Astrocyte of the hippocampus (primary cell): ENCODE data around the gene ISLR.

Source experiments
- DNase-seq: peaks from one replicate; pipeline ENCODE4 v3.0.0; 2011; ENCODE audit warnings: low read depth, low spot score

Gene ISLR

DNA sequence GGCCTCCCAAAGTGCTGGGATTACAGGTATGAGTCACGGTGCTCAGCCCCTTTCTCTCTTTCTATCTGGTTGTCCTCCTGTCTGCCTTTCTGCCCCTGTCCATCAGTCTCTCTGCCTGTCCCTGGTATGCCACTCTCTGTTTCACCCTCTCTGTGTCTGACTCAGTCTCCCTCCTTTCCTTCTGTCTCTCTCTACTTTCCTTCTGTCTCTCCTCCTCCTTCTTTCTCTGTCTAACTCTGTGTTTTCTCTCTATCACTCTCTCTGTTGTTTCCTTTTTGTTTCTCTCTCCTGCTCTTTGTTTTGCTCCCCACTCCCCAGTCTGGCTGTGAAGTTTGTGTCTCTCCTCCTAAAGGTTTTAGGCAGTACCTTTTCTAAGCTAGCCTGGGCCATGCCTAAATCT is 38.1 kb downstream of the ISLR start:
- no peak for DNase-seq

DNA sequence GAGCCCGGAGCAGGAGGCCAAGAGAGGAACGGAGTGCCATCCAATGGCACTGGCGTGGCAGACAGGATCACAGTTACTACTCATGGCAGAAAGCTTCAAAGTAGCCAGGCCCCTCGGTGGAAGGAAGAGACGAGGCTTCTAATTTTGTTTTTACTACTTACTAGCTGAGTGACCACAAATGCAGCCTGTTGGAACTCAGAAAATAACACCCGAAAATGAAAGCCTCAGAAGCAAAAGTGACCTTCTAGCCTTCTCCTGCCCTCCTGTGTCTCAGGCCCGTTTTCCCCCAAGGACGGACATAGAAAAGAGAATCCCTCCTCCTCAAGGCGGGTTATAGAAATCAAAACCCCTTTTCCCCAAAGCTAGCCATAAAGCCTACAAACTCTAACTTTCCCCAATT is 39.0 kb downstream of the ISLR start:
- no peak for DNase-seq

DNA sequence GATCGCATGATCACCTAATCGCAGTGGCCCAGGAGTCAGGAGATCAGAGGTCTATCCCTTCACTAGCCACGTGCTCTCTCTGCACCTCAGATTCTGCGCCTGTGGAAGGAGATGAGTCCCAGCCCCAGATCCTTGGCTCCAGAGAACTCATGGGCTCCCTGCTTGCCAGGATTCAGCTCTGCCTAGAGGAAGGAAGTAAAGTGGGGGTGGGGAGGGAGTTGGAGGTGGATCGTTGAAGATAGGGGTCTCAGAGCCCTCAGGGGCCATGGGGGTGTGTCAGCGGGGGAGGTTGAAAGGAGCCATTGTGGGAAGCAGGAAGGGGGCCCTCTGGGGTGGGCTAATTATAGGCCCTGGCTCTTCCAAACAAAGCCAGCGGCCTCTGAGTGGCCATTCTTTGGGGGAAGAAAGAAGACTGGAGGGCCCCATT is 40.4 kb downstream of the ISLR start:
- DNase-seq, result no peak

DNA sequence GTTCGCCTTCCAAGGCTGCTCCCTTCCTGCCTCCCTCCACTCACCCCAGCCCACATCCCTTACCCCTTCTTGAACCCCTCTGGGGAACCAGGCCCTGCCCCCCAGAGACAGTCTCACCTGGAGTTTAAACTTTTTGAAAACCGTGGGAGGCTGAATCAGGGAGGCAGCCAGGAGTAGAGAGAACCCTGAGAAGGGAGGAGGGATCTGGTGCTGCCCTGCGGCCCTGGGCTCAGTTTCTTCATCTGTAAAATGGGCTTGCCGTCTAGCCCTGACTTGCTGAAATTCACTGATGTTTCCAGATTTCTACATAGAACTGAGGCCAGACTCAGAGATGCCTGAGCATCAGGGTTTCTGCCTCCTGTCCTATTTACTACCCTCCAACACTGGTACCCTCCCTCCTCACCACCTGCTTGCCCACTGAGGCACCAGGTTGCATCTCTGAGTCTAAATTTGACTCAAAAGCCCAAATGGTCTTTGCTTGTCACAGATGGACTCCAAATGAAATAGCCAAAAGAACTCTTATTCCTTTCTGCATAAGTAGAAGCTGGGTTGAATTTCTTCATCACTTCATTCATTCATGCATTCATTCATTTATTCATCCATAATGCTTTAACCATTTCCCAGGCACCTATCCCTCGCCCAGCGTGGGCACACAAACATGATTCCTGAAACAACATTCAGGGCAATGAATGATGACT is 41.0 kb downstream of the ISLR start:
- DNase-seq, result no peak

GRCh38 chr15:74215958-74216357 is 42.4 kb downstream of the ISLR start:
- DNase-seq, result peak; percentile 64

GRCh38 chr15:74216949-74217348 is 43.4 kb downstream of the ISLR start:
- no peak for DNase-seq

DNA sequence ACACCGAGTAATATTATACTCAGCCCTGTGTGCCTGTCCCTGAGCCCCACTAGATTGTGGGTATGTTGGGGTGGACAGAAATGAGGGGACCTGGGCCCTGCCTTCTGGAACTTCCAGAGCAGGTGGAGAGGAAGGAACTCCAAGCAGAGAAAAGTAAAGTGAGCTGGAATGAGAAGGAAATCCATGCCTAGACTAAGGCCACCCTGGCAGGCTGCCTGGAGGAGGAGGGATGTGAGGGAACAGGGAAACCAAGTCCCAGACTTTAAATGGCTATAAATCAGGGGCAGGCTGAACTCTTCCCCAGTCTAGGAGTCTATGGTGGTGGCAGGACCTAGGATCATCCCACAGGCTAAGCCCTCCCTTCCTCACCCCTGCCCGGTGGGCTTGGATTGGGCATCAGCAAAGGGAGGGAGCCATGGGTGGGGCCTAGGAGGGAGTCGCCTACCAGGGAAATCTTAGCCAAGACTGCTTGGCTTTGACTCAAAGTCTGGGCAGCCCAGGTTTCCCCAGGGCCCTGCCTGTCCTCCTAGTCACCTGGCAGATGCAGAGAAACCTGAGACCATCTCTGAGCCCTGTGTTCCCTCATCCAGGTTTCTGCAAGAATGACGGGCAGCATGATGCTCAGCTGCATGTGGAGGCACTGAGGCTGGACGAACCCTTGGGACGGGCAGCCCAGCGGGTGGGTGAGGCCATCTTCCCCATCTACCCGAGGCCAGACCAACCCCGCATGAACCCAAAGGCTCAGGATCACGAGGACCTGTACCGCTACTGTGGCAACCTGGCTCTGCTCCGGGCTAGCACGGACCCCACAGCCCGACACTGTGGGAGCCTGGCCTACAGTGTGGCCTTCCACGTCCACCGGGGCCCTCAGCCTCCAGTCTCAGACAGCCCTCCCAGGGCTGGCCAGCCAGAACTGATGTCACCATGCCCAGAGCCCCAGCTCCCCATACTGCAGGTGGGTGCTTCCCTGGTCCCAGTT is 44.7 kb downstream of the ISLR start:
- DNase-seq, result no peak

DNA sequence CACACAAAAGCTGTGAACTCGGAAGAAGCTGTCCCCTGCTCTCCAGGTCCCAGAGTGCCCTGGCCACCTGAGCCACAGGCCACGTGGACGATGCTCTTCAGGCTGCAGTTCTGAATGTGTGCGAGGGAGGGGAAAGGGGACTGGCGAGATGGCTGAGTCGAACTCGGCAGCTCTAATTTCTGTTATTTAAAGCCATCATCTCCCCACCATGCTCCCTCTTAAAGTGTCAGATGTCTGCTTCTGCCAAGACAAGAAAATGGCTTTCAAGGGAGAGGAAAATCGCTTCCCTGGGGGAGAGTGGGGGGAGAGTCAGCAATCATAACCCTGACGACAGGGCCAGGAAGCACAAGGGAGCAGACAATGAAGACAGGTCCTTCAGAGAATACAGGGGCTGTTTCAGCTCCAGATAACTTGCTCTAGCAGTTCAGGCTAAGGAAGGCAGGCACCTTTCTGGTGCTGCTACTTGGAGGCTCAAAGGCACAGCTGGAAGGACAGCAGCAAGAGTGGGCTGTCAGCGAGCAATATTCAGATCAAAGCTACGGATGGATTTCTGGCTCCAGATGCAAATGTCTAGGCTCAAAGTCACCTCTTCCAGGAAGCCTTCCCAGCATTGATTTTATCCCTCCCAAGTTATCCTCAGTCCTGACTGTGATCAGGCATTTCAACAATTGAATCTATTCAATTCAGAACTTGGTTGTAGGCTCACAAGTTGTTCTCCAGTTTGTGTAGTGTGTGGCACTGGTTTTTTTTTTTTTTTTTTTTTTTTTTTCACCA is 47.2 kb downstream of the ISLR start:
- DNase-seq, result no peak

- DNase-seq, result no peak
These were observed 48.1 kb downstream of the ISLR start for GRCh38 chr15:74221399-74222239.

DNA sequence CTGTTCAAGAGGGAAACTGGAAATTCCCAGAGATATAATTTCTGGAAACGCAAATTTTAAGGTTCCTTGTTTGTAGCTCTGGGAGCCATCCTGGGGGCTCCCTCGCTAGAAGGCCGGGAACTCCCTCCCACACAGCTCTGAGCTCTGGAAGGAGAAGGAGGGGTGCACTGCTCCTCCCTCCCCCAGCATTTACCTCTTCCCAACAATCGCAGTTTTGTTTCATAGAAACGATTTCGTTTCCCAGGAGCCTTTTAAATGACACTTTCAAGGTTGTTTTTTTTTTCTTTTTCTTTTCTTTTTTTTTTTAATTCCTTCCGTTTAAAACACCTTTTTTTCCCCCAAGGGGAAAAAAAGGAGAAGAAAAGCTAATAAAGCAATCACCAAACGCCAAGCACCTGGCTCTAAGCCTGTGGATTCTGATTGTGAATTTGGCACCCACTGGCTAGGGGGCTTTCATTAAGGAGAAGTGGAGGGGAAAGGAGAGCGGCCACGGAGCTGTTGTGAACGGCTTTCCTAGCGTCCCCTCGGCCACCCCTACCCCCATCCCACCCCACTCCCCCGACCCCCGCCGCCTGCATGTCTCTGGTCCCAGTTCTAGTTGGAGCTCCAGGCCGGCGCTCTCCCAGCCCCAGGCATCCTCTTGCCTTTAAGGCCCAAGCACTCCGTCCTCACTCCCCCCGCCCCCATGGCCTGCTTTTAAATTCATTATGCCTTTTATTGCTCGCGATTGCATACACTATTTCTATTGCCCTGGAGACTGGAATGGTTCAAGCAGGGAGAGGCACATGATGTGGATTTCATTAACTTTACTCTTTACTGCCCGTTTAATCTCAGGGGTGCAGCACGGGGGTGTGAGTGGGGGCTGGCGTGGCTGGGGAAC is 49.0 kb downstream of the ISLR start:
- DNase-seq, result no peak

- DNase-seq, result no peak
These were observed 52.4 kb downstream of the ISLR start for GRCh38 chr15:74225928-74226327.
